Measurements from ENCODE around the gene EPG5. TPM values are rescaled to one million over a fixed set of nuclear protein-coding genes. Genes with fewer than 3 reads are reported as not detected.
"Not testable (repeated sequence)": the region's sequence is repeated elsewhere in the genome, so short reads cannot be mapped to it uniquely, and the experiment has no call there.

The EPG5 gene
- total RNA-seq, 2 experiments from 2014 or later: 15.3 to 19.0 TPM

GRCh38 chr18:45825258-45826044 is 141.7 kb downstream of the EPG5 start, which contains the start of gene SIGLEC15:
Gene SIGLEC15, plus strand, starts transcription at chr18:45825675. Its CDS starts 54 bp downstream, at chr18:45825729.
- no peaks in the 10 kb centered on the region for H3K36me3 Mint-ChIP-seq (ENCODE audit: low read depth)
- intact Hi-C loops (cut with micrococcal nuclease): no loop called here
- peaks cover 2% of the 10 kb centered on the region for H3K9me3 Mint-ChIP-seq
- no peak within 1 kb of the TSS for H3K4me3 Mint-ChIP-seq
- no peak for TF ChIP-seq CTCF (IDR thresholded peaks at IDR 0.05)
- no peak for DNase-seq
- peak; percentile 17 for ATAC-seq
- ChIA-PET CTCF (interaction anchor here (1.6 kb wide), 1 partner anchor 248 kb away, joined by 4 read pairs; no protein-coding TSS in a partner anchor), POLR2A (no interaction called here)
- H3K27me3 Mint-ChIP-seq: peaks cover 4% of the 10 kb centered on the region
- peaks cover 22% of the 10 kb centered on the region for H3K4me1 Mint-ChIP-seq (ENCODE audit: low read depth)
- no peak within 1 kb of the TSS for H3K27ac Mint-ChIP-seq

GRCh38 chr18:45821711-45822110 is 145.4 kb downstream of the EPG5 start:
- TF ChIP-seq CTCF (IDR thresholded peaks at IDR 0.05): no peak
- no peaks in the 10 kb centered on the region for H3K36me3 Mint-ChIP-seq (ENCODE audit: low read depth)
- ATAC-seq: no peak
- no peak for DNase-seq
- peaks cover 7% of the 10 kb centered on the region for H3K27me3 Mint-ChIP-seq
- intact Hi-C loops (cut with micrococcal nuclease): no loop called here
- no peak overlapping the region for H3K4me3 Mint-ChIP-seq
- H3K9me3 Mint-ChIP-seq: peaks cover 5% of the 10 kb centered on the region
- peaks cover 11% of the 10 kb centered on the region for H3K4me1 Mint-ChIP-seq (ENCODE audit: low read depth)
- no peak overlapping the region for H3K27ac Mint-ChIP-seq
- CTCF ChIA-PET: interaction anchor here (1.0 kb wide), 1 partner anchor 14 kb away, joined by 3 read pairs; no protein-coding TSS in a partner anchor
- POLR2A ChIA-PET: no interaction called here

- H3K4me3 Mint-ChIP-seq: no peak overlapping the region
- peaks cover 11% of the 10 kb centered on the region for H3K4me1 Mint-ChIP-seq (ENCODE audit: low read depth)
- H3K9me3 Mint-ChIP-seq: peaks cover 11% of the 10 kb centered on the region
- DNase-seq (no peak), ATAC-seq (no peak)
- peaks cover 7% of the 10 kb centered on the region for H3K27me3 Mint-ChIP-seq
- ChIA-PET POLR2A (no interaction called here), CTCF (interaction anchor here (1.0 kb wide), 1 partner anchor 14 kb away, joined by 3 read pairs; no protein-coding TSS in a partner anchor)
- intact Hi-C loops (cut with micrococcal nuclease): no loop called here
- H3K36me3 Mint-ChIP-seq (ENCODE audit: low read depth): no peaks in the 10 kb centered on the region
- TF ChIP-seq CTCF (IDR thresholded peaks at IDR 0.05): no peak
- H3K27ac Mint-ChIP-seq: no peak overlapping the region
These were observed 146.1 kb downstream of the EPG5 start for GRCh38 chr18:45821026-45821425.

GRCh38 chr18:45820106-45820745 is 146.9 kb downstream of the EPG5 start:
- H3K4me3 Mint-ChIP-seq: no peak overlapping the region
- H3K9me3 Mint-ChIP-seq: peaks cover 11% of the 10 kb centered on the region
- H3K36me3 Mint-ChIP-seq (ENCODE audit: low read depth): no peaks in the 10 kb centered on the region
- H3K4me1 Mint-ChIP-seq (ENCODE audit: low read depth): peaks cover 6% of the 10 kb centered on the region
- no peak for DNase-seq
- H3K27ac Mint-ChIP-seq: no peak overlapping the region
- ATAC-seq: no peak
- ChIA-PET CTCF (no interaction called here), POLR2A (interaction anchor here (0.8 kb wide), 1 partner anchor 10 kb away, joined by 3 read pairs; no protein-coding TSS in a partner anchor)
- H3K27me3 Mint-ChIP-seq: peaks cover 7% of the 10 kb centered on the region
- no peak for TF ChIP-seq CTCF (IDR thresholded peaks at IDR 0.05)
- intact Hi-C loops (cut with micrococcal nuclease): no loop called here

DNA sequence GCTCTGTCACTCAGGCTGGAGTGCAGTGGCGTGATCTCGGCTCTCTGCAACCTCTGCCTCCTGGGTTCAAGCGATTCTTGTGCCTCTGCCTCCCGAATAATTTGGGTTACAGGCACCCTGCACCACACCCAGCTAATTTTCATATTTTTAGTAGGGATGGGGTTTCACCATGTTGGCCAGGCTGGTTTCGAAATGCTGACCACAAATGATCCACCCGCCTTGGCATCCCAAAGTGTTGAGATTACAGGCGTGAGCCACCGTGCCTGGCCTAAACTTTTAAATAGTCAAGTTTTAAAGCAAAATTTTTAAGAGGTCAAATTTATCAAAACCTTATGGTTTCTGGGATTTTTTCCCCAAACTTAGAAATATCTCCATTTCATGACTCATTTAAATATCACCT is 148.4 kb downstream of the EPG5 start:
- intact Hi-C loops (cut with micrococcal nuclease); POLR2A ChIA-PET; DNase-seq; CTCF ChIA-PET; H3K4me1 Mint-ChIP-seq (ENCODE audit: low read depth); H3K27me3 Mint-ChIP-seq; H3K27ac Mint-ChIP-seq; H3K4me3 Mint-ChIP-seq; H3K36me3 Mint-ChIP-seq (ENCODE audit: low read depth); ATAC-seq: not testable (repeated sequence)
- H3K9me3 Mint-ChIP-seq: peaks cover 11% of the 10 kb centered on the region

All from activated CD8-positive, alpha-beta T cell treated with anti-CD3 and anti-CD28 coated beads for 36 hours (primary cell).